Astrocyte (in vitro differentiated cells and primary cell): Measurements from ENCODE around the gene VAV1. TPM values are rescaled to one million over a fixed set of nuclear protein-coding genes. Genes with fewer than 3 reads are reported as not detected.

Experiments
- DNase-seq: peaks from one replicate; pipeline ENCODE4 v3.0.0-alpha.2; 2010; ENCODE audit warnings: low read depth
- FAIRE-seq: peaks from 2 replicates; lab custom pipeline; 2011; peaks lifted over from hg19 to GRCh38; lab: Jason Lieb, UNC
- H2AFZ ChIP-seq: 2 replicates; pipeline ENCODE4 v1.6.0; 2012; ENCODE audit warnings: low read depth, low read length, inconsistent platforms
- H3K27ac ChIP-seq: 2 replicates; pipeline ENCODE4 v1.5.1; 2011; ENCODE audit warnings: low read depth, low read length, inconsistent platforms
- H3K27me3 ChIP-seq: 2 replicates; pipeline ENCODE4 v1.6.0; 2011; ENCODE audit warnings: low read length, inconsistent platforms; ENCODE audit not compliant: insufficient read depth
- H3K36me3 ChIP-seq: 2 replicates; pipeline ENCODE4 v1.5.1; 2011; ENCODE audit warnings: low read length, inconsistent platforms; ENCODE audit not compliant: insufficient read depth
- H3K4me1 ChIP-seq: 2 replicates; pipeline ENCODE4 v1.5.1; 2011; ENCODE audit warnings: low read length, inconsistent platforms; ENCODE audit not compliant: insufficient read depth
- H3K4me2 ChIP-seq: 2 replicates; pipeline ENCODE4 v1.6.0; 2012; ENCODE audit warnings: low read length, inconsistent platforms
- H3K4me3 ChIP-seq: 2 replicates; pipeline ENCODE4 v1.5.1; 2011; ENCODE audit warnings: low read depth, mild to moderate bottlenecking, low read length, inconsistent platforms; ENCODE audit not compliant: insufficient read depth
- H3K79me2 ChIP-seq: 2 replicates; pipeline ENCODE4 v1.6.0; 2012; ENCODE audit warnings: mild to moderate bottlenecking, low read length, inconsistent platforms; ENCODE audit not compliant: insufficient read depth
- H3K9ac ChIP-seq: 2 replicates; pipeline ENCODE4 v1.6.0; 2012; ENCODE audit warnings: mild to moderate bottlenecking, low read length, inconsistent platforms
- H3K9me3 ChIP-seq: 2 replicates; pipeline ENCODE4 v1.5.1; 2012; ENCODE audit warnings: low read depth, mild to moderate bottlenecking, low read length, inconsistent platforms; ENCODE audit not compliant: insufficient read depth
- H4K20me1 ChIP-seq: 2 replicates; pipeline ENCODE4 v1.6.0; 2012; ENCODE audit warnings: low read length, inconsistent platforms; ENCODE audit not compliant: insufficient read depth
- H3K27ac Mint-ChIP-seq: one replicate; pipeline ENCODE4 v1.8.0; 2021; ENCODE audit warnings: mild to moderate bottlenecking, mixed read lengths; ENCODE audit not compliant: unreplicated experiment
- H3K27me3 Mint-ChIP-seq: one replicate; pipeline ENCODE4 v1.8.0; 2021; ENCODE audit warnings: low read depth, mixed read lengths; ENCODE audit not compliant: unreplicated experiment
- H3K36me3 Mint-ChIP-seq: one replicate; pipeline ENCODE4 v1.8.0; 2021; ENCODE audit warnings: low read depth, mixed read lengths; ENCODE audit not compliant: unreplicated experiment
- H3K4me1 Mint-ChIP-seq: one replicate; pipeline ENCODE4 v1.8.0; 2021; ENCODE audit warnings: low read depth, mixed read lengths; ENCODE audit not compliant: unreplicated experiment
- H3K4me3 Mint-ChIP-seq: one replicate; pipeline ENCODE4 v1.8.0; 2021; ENCODE audit warnings: mild to moderate bottlenecking, moderate library complexity, mixed read lengths; ENCODE audit not compliant: unreplicated experiment
- H3K9me3 Mint-ChIP-seq: one replicate; pipeline ENCODE4 v1.8.0; 2021; ENCODE audit warnings: mild to moderate bottlenecking, mixed read lengths; ENCODE audit not compliant: unreplicated experiment
- EZH2 ChIP-seq: IDR thresholded peaks from 2 replicates; pipeline ENCODE4 v1.6.1; 2012; ENCODE audit warnings: mild to moderate bottlenecking, low read length, inconsistent platforms; ENCODE audit not compliant: insufficient read depth
- total RNA-seq: library from RNA; stranded (reverse); gene quantifications from 2 replicates; pipeline ENCODE4 v1.2.1, GENCODE V29; 2021
- TF ChIP-seq, protein P1 (sequence below): IDR thresholded peaks from 2 replicates; pipeline ENCODE4 v1.5.1; 2011; ENCODE audit warnings: low read depth, mild to moderate bottlenecking, inconsistent platforms, low read length, moderate library complexity; ENCODE audit not compliant: insufficient read depth

The VAV1 gene
- total RNA-seq, 1 donor from 2014 or later = not detected

DNA sequence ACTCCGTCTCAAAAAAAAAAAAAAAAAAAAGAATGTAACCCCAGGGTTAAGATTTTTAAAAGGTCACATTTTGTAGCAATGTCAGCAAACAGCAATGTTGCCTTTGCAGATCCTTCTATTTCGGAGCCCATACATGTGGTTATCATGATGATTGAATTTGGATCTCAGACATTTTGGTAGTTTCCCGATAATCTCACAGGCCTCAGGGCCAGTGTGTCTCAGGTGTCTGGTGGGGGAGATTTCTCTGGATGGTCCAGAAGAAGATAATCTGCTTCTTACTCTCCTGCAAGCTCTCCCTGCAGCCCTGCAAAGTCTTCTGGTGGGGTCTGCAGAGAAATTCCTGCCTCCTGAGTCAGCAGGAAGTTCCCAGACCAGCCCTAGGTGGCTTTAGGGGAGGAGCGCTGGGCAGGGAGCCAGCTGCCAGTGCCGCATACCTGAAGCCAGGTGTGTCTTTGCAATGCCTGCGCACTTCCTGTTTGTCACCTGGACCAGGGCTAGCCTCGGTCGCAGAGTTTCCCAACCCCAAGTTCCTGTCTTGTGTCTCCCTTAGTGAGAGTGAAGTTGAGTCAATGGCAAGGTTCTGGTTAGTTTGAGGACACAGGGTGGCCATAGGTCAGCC, 6.7 kb upstream of the VAV1 start:
- Mint-ChIP-seq H3K4me3 (peak overlapping the region; percentile 27), H3K4me1 (peaks cover 12% of the 10 kb centered on the region), H3K36me3 (no peaks in the 10 kb centered on the region), H3K9me3 (peaks cover 2% of the 10 kb centered on the region), H3K27ac (no peak overlapping the region), H3K27me3 (peaks cover 22% of the 10 kb centered on the region)
- H3K36me3 ChIP-seq = no peaks in the 10 kb centered on the region
- DNase-seq (no peak), FAIRE-seq (no peak)
- H3K4me2 ChIP-seq = peak overlapping the region; percentile 10
- peaks cover 10% of the 10 kb centered on the region for H3K27me3 ChIP-seq
- no peak overlapping the region for H2AFZ ChIP-seq
- no peak overlapping the region for H3K4me3 ChIP-seq
- no peak overlapping the region for H3K9ac ChIP-seq
- no peaks in the 10 kb centered on the region for H3K9me3 ChIP-seq
- H4K20me1 ChIP-seq = no peaks in the 10 kb centered on the region
- H3K79me2 ChIP-seq = no peaks in the 10 kb centered on the region
- no peak for TF ChIP-seq EZH2
- TF ChIP-seq, protein P1, sequence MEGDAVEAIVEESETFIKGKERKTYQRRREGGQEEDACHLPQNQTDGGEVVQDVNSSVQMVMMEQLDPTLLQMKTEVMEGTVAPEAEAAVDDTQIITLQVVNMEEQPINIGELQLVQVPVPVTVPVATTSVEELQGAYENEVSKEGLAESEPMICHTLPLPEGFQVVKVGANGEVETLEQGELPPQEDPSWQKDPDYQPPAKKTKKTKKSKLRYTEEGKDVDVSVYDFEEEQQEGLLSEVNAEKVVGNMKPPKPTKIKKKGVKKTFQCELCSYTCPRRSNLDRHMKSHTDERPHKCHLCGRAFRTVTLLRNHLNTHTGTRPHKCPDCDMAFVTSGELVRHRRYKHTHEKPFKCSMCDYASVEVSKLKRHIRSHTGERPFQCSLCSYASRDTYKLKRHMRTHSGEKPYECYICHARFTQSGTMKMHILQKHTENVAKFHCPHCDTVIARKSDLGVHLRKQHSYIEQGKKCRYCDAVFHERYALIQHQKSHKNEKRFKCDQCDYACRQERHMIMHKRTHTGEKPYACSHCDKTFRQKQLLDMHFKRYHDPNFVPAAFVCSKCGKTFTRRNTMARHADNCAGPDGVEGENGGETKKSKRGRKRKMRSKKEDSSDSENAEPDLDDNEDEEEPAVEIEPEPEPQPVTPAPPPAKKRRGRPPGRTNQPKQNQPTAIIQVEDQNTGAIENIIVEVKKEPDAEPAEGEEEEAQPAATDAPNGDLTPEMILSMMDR = no peak
- no peak overlapping the region for H3K27ac ChIP-seq
- peaks cover 2% of the 10 kb centered on the region for H3K4me1 ChIP-seq

DNA sequence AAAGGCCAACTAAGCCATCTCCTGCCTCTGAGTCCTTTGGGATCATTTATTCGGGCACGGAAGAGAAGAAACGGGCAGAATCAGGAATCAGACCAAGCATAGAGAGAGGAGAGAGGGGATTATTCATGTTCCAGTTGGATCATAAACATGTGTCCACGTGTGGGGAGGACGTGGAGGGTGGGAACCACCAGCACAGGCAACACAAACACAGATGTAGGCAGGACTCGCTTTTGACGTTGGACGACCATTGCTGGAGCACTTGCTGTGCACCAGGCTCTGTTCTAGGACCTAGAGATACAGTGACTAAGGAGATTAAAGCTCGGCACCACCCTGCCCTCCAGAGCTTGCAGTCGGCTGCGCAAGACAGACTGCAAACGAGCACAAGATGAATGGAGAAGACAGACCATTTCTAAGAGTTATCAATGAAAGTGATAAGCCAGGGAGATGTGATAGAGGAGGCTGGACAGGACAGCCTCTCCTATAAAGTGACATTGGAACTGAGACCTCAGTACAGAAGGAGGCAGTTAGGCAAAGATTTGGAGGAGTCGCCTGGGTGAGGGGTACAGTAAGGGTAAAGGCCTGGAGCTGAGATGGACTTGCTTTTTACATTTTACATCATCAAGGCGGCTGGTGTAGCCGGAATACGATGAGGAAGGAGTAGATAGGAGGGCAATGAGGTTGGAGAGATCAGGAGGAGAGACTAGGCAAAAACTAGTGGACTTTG, 6.0 kb upstream of the VAV1 start:
- FAIRE-seq (no peak), DNase-seq (no peak)
- H3K36me3 Mint-ChIP-seq = no peaks in the 10 kb centered on the region
- peak overlapping the region; percentile 47 for H2AFZ ChIP-seq
- H3K9me3 Mint-ChIP-seq = peaks cover 2% of the 10 kb centered on the region
- H3K27me3 Mint-ChIP-seq = peaks cover 22% of the 10 kb centered on the region
- no peak overlapping the region for H3K27ac Mint-ChIP-seq
- no peak overlapping the region for H3K9ac ChIP-seq
- H3K79me2 ChIP-seq = no peaks in the 10 kb centered on the region
- H3K4me3 ChIP-seq = no peak overlapping the region
- H3K27me3 ChIP-seq = peaks cover 10% of the 10 kb centered on the region
- H3K9me3 ChIP-seq = no peaks in the 10 kb centered on the region
- H3K36me3 ChIP-seq = no peaks in the 10 kb centered on the region
- peaks cover 2% of the 10 kb centered on the region for H3K4me1 ChIP-seq
- no peaks in the 10 kb centered on the region for H4K20me1 ChIP-seq
- peaks cover 12% of the 10 kb centered on the region for H3K4me1 Mint-ChIP-seq
- peak overlapping the region; percentile 79 for H3K4me3 Mint-ChIP-seq
- TF ChIP-seq, protein P1 = no peak
- TF ChIP-seq EZH2 = no peak
- H3K27ac ChIP-seq = no peak overlapping the region
- H3K4me2 ChIP-seq = peak overlapping the region; percentile 46

DNA sequence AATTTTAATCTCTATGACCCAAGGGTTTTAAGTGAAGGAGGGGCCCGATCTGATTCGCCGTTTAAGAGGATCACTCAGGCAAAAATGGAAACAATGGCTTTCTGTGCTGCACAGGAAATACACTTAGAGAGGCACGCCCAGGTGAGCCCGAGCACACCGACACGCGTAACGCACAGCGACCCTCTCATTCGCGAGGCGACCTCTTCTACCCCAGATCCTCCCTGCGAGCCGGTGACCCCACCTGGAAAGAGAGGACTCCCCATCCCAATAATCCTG, 5.5 kb upstream of the VAV1 start:
- H3K27ac Mint-ChIP-seq = no peak overlapping the region
- Histone ChIP-seq H3K4me3 (no peak overlapping the region), H4K20me1 (no peaks in the 10 kb centered on the region), H3K4me1 (peaks cover 2% of the 10 kb centered on the region), H3K9ac (no peak overlapping the region), H3K27me3 (peaks cover 10% of the 10 kb centered on the region), H2AFZ (peak overlapping the region; percentile 47), H3K36me3 (no peaks in the 10 kb centered on the region), H3K79me2 (no peaks in the 10 kb centered on the region), H3K4me2 (peak overlapping the region; percentile 46), H3K27ac (no peak overlapping the region), H3K9me3 (no peaks in the 10 kb centered on the region)
- peaks cover 26% of the 10 kb centered on the region for H3K27me3 Mint-ChIP-seq
- H3K36me3 Mint-ChIP-seq = no peaks in the 10 kb centered on the region
- H3K4me1 Mint-ChIP-seq = peaks cover 12% of the 10 kb centered on the region
- no peak for TF ChIP-seq EZH2
- TF ChIP-seq, protein P1 = no peak
- peak overlapping the region; percentile 79 for H3K4me3 Mint-ChIP-seq
- no peak for FAIRE-seq
- H3K9me3 Mint-ChIP-seq = peaks cover 2% of the 10 kb centered on the region
- DNase-seq = no peak
